IMR-90 (cell line): Measurements from ENCODE around the gene VPS25. TPM values are rescaled to one million over a fixed set of nuclear protein-coding genes. Genes with fewer than 3 reads are reported as not detected.

Experiments
- ATAC-seq: fragments of 200-7000 bp; cut with Tn5 transposase; 2 replicates; pipeline ENCODE4 v1.9.1; 2020; ENCODE audit warnings: low read depth, mild to moderate bottlenecking, moderate library complexity
- BruUV-seq: library from RNA; stranded (reverse); fragments of 400-500 nt; replicated peaks from 2 replicates; lab custom pipeline; 2021; lab: Mats Ljungman, UMichigan
- CTCF ChIA-PET: fragments of 300-600 bp; formaldehyde crosslinking; extraction: SDS; loops from one replicate; lab custom pipeline; 2021; ENCODE audit warnings: antibody characterized with exemption; lab: Yijun Ruan, JAX
- POLR2A ChIA-PET: fragments of 300-600 bp; sonication (Branson Sonifier 250); formaldehyde crosslinking; loops from one replicate; lab custom pipeline; 2022; ENCODE audit warnings: antibody characterized with exemption; ENCODE audit not compliant: unreplicated experiment; lab: Charles Lee
- DNase-seq: peaks from one replicate; pipeline ENCODE4 v3.0.0; 2013
- H2AFZ ChIP-seq: replicated peaks from 2 replicates; pipeline ENCODE3; 2013; ENCODE audit warnings: low read length, mild to moderate bottlenecking; ENCODE audit not compliant: poor library complexity
- H2AK5ac ChIP-seq: 2 replicates; pipeline ENCODE4 v1.6.1; 2013; ENCODE audit warnings: low read depth, low read length, inconsistent platforms
- H2AK9ac ChIP-seq: replicated peaks from 2 replicates; pipeline ENCODE3; 2013; ENCODE audit warnings: mild to moderate bottlenecking, low read depth, low read length, moderate library complexity; ENCODE audit not compliant: poor library complexity
- H2BK120ac ChIP-seq: 2 replicates; pipeline ENCODE4 v1.6.1; 2013; ENCODE audit warnings: low read depth, low read length, inconsistent platforms
- H2BK15ac ChIP-seq: 3 replicates; pipeline ENCODE4 v1.6.1; 2013; ENCODE audit warnings: low read depth, low read length, inconsistent platforms
- H2BK20ac ChIP-seq: 2 replicates; pipeline ENCODE4 v1.6.1; 2013; ENCODE audit warnings: low read depth, mild to moderate bottlenecking, inconsistent platforms, low read length, moderate library complexity
- H2BK5ac ChIP-seq: 2 replicates; pipeline ENCODE4 v1.6.1; 2013; ENCODE audit warnings: mild to moderate bottlenecking, low read depth, low read length, inconsistent platforms; ENCODE audit not compliant: poor library complexity, severe bottlenecking
- H3K14ac ChIP-seq: replicated peaks from 2 replicates; pipeline ENCODE4 v1.6.1; 2013; ENCODE audit warnings: low read depth, low read length, inconsistent platforms
- H3K18ac ChIP-seq: 2 replicates; pipeline ENCODE4 v1.6.1; 2013; ENCODE audit warnings: low read depth, low read length, control low read depth
- H3K23ac ChIP-seq: 2 replicates; pipeline ENCODE4 v1.6.1; 2013; ENCODE audit warnings: low read depth, low read length, inconsistent platforms
- H3K27ac ChIP-seq: 2 replicates; pipeline ENCODE4 v1.5.1; 2013; ENCODE audit warnings: mild to moderate bottlenecking, control low read depth, low read length; ENCODE audit not compliant: insufficient read depth
- H3K27me3 ChIP-seq: 2 replicates; pipeline ENCODE4 v1.6.1; 2013; ENCODE audit warnings: low read length; ENCODE audit not compliant: control insufficient read depth, insufficient read depth
- H3K36me3 ChIP-seq: 2 replicates; pipeline ENCODE4 v1.6.1; 2013; ENCODE audit warnings: low read length, mixed read lengths; ENCODE audit not compliant: control insufficient read depth, insufficient read depth
- H3K4ac ChIP-seq: 2 replicates; pipeline ENCODE4 v1.6.1; 2013; ENCODE audit warnings: low read depth, low read length, inconsistent platforms
- H3K4me1 ChIP-seq: 2 replicates; pipeline ENCODE4 v1.6.1; 2013; ENCODE audit warnings: low read length, mixed read lengths; ENCODE audit not compliant: control insufficient read depth, insufficient read depth
- H3K4me2 ChIP-seq: 2 replicates; pipeline ENCODE4 v1.6.1; 2013; ENCODE audit warnings: low read depth, mild to moderate bottlenecking, control low read depth, low read length, moderate library complexity
- H3K4me3 ChIP-seq: 2 replicates; pipeline ENCODE4 v1.5.1; 2013; ENCODE audit warnings: low read depth, mild to moderate bottlenecking, control low read depth, low read length, moderate library complexity; ENCODE audit not compliant: insufficient read depth
- H3K56ac ChIP-seq: 2 replicates; pipeline ENCODE4 v1.6.1; 2013; ENCODE audit warnings: low read length, inconsistent platforms; ENCODE audit not compliant: insufficient read depth; ENCODE audit errors: extremely low read depth
- H3K79me1 ChIP-seq, 2 experiments: 2 replicates each; pipeline ENCODE4 v1.6.1; 2013; ENCODE audit warnings: low read length in 2 of 2, inconsistent platforms in 1 of 2, low read depth in 1 of 2
- H3K9ac ChIP-seq: 2 replicates; pipeline ENCODE4 v1.6.1; 2013; ENCODE audit warnings: low read depth, low read length, control low read depth
- H3K9me1 ChIP-seq: 2 replicates; pipeline ENCODE4 v1.6.1; 2013; ENCODE audit warnings: low read length, inconsistent platforms; ENCODE audit not compliant: insufficient read depth
- H3K9me3 ChIP-seq: 2 replicates; pipeline ENCODE4 v1.6.1; 2013; ENCODE audit warnings: low read length; ENCODE audit not compliant: control insufficient read depth, insufficient read depth
- H4K20me1 ChIP-seq: 2 replicates; pipeline ENCODE4 v1.6.1; 2013; ENCODE audit warnings: low read length, inconsistent platforms; ENCODE audit not compliant: insufficient read depth
- H4K5ac ChIP-seq: 2 replicates; pipeline ENCODE4 v1.6.1; 2013; ENCODE audit warnings: mild to moderate bottlenecking, low read depth, low read length, control low read depth
- H4K8ac ChIP-seq, 2 experiments: 2 replicates each; pipeline ENCODE4 v1.6.1; 2013; ENCODE audit warnings: low read depth in 2 of 2, low read length in 2 of 2, control low read depth in 1 of 2, inconsistent platforms in 1 of 2
- H4K91ac ChIP-seq: 2 replicates; pipeline ENCODE4 v1.6.1; 2013; ENCODE audit warnings: low read depth, low read length, inconsistent platforms; ENCODE audit not compliant: insufficient read depth
- CHD1 ChIP-seq: IDR thresholded peaks from 2 replicates; pipeline ENCODE4 v1.6.1; 2012; ENCODE audit warnings: low read depth, low read length, improper control_type of control experiment
- MAFK ChIP-seq: IDR thresholded peaks from 2 replicates; pipeline ENCODE4 v1.6.1; 2012; ENCODE audit warnings: low read depth, low read length, improper control_type of control experiment
- MXI1 ChIP-seq: IDR thresholded peaks from 2 replicates; pipeline ENCODE4 v1.6.1; 2012; ENCODE audit warnings: low read depth, mild to moderate bottlenecking, low read length, moderate library complexity, borderline replicate concordance
- NFE2L2 ChIP-seq: fragments of 150-350 bp; IDR thresholded peaks from 2 replicates; pipeline ENCODE4 v1.6.1; 2016; ENCODE audit warnings: low read depth, mild to moderate bottlenecking, low read length
- RAD21 ChIP-seq: IDR thresholded peaks from 2 replicates; pipeline ENCODE4 v1.6.1; 2012; ENCODE audit warnings: low read length, improper control_type of control experiment
- SMC3 ChIP-seq: fragments of 150-350 bp; IDR thresholded peaks from 2 replicates; pipeline ENCODE4 v1.6.1; 2016; ENCODE audit warnings: low read depth, mild to moderate bottlenecking, antibody characterized with exemption, low read length, moderate library complexity
- WGBS, 2 experiments: methylation state at CpG; one replicate each; pipeline versions ENCODE4 v1.1.5 to v1.1.7; 2013; ENCODE audit warnings: missing lambda C conversion rate in 2 of 2; ENCODE audit not compliant: insufficient read length in 1 of 2; ENCODE audit errors: extremely low coverage in 2 of 2; 5-methylcytosine and 5-hydroxymethylcytosine counted together
- dilution Hi-C: fragments of 300-500 bp; cut with HindIII; formaldehyde crosslinking; loops from one replicate; pipeline ENCODE4 v1.14.3; 2018; ENCODE audit warnings: low sequenced_read_pairs; ENCODE audit not compliant: unreplicated experiment
- in situ Hi-C: fragments of 300-500 bp; cut with MboI; formaldehyde crosslinking; loops from 3 replicates; pipeline ENCODE4 v1.14.3; 2019; ENCODE audit warnings: low sequenced_read_pairs, inconsistent platforms, mixed read lengths
- intact Hi-C: fragments of 100-400 bp; cut with micrococcal nuclease; formaldehyde crosslinking; loops from 2 replicates; pipeline ENCODE4 v1.10.0; 2022
- polyA plus RNA-seq, 3 experiments: library from polyadenylated mRNA; depleted of rRNA; stranded (reverse); fragments of >200 nt; gene quantifications; 2 replicates each; pipeline ENCODE4 v1.2.3, GENCODE V29; 2012; ENCODE audit warnings: low replicate concordance in 1 of 3
- total RNA-seq: library from RNA; depleted of rRNA; stranded (reverse); fragments of >200 nt; gene quantifications from 2 replicates; pipeline ENCODE4 v1.2.3, GENCODE V29; 2012

Gene VPS25
- total and polyA plus RNA-seq, 2 of the 4 experiments (the other 2 are of a cell fraction) = 71.3 to 130 TPM

DNA sequence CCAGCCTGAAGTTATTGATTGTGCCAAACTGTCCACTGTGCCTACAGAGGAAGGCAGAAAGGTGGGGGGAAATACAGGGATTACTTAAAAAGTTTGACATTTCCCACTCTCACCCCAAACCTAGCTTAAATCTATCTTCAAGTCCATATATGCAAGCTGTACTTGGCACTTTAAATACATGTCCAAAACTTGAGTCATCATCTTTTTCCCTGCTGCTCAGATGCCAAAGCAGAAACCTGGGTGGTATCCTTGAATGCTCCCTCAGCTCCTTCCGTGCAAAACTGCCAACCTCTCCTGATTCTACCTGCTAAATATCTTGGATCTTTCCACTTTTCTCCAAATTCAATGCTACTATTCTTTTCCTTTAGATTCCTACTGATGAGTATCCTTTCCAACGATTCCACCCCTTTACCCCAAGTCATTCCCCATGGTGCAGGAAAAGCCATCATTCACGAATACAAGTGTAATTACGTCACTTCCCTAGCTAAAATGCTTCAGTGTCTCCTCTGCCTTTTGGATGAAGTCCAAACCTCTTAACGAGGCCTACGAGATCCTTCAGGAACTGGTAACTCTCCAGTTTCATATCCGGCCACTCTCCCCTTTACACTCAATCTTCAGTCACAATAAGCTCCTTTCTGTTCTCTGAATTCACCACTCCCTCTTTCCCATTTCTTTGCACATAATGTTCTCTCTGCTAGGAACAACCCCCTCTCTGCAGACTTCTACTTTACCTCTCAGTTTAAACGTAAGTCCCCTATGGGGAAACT lies 41.6 kb downstream of the VPS25 start:
- H3K4me3 ChIP-seq = no peak overlapping the region
- POLR2A ChIA-PET = no interaction called here

More for the DNA sequence above, 41.6 kb downstream of the VPS25 start:
- no peak overlapping the region for H2BK120ac ChIP-seq
- CTCF ChIA-PET = interaction anchor here (1.0 kb wide), 1 partner anchor 9 kb away, joined by 6 read pairs; the partner anchor contains the start of gene BECN1
- WGBS, 2 experiments = 87% methylated on average over 8 of the region's 8 CpGs; no CpG with 5 or more reads in 1 of the 2 experiments
- no peak overlapping the region for H2AK5ac ChIP-seq
- no peaks in the 10 kb centered on the region for H3K27me3 ChIP-seq
- no peak overlapping the region for H2AFZ ChIP-seq
- no peak overlapping the region for H4K5ac ChIP-seq
- dilution Hi-C loops (no loop called here), intact Hi-C loops (no loop called here), in situ Hi-C loops (no loop called here)
- no peak overlapping the region for H3K18ac ChIP-seq
- no peak overlapping the region for H2BK15ac ChIP-seq
- no peaks in the 10 kb centered on the region for H3K4me1 ChIP-seq
- ATAC-seq (peak; percentile 50), DNase-seq (peak; percentile 81)
- no peak overlapping the region for H3K14ac ChIP-seq
- H4K20me1 ChIP-seq = no peaks in the 10 kb centered on the region
- peak overlapping the region in 1 of 2 experiments; percentile 24; a peak in 1 of 4 replicates for H4K8ac ChIP-seq
- H2BK5ac ChIP-seq = no peak overlapping the region
- no peak overlapping the region for H3K9ac ChIP-seq
- H2AK9ac ChIP-seq = no peak overlapping the region
- no peak overlapping the region for H2BK20ac ChIP-seq
- H3K4me2 ChIP-seq = no peak overlapping the region
- no peak overlapping the region for H4K91ac ChIP-seq
- H3K4ac ChIP-seq = peak overlapping the region; percentile 47; the same call in 1 of the 2 replicates
- H3K36me3 ChIP-seq = peaks cover 41% of the 10 kb centered on the region
- 0 out of 2 replicates have a peak, but pooled peaks cover 4% of the 10 kb centered on the region for H3K9me1 ChIP-seq
- no peak overlapping the region for H3K23ac ChIP-seq
- no peaks in the 10 kb centered on the region for H3K9me3 ChIP-seq
- BruUV-seq = no TSS peak
- H3K79me1 ChIP-seq = peaks cover 21 to 23% of the 10 kb centered on the region in 2 experiments
- no peak overlapping the region; the same call in 1 of the 2 replicates for H3K27ac ChIP-seq
- no peak overlapping the region for H3K56ac ChIP-seq
- TF ChIP-seq SMC3 (no peak), RAD21 (no peak), MAFK (no peak), MXI1 (no peak), CHD1 (no peak), NFE2L2 (no peak)
